ENCODE data around the gene HIPK4. TPM values are rescaled to one million over a fixed set of nuclear protein-coding genes. Genes with fewer than 3 reads are reported as not detected.
A peak's percentile ranks its signal among the peaks of the same experiment; 100 is the strongest.

Gene HIPK4
- polyA plus RNA-seq, 2 of the 4 experiments (the other 2 are of a cell fraction) = 0.18 to 0.25 TPM

GRCh38 chr19:40419066-40419612, 29.2 kb upstream of the HIPK4 start:
- ChIA-PET POLR2A (no interaction called here), CTCF (interaction anchor here (0.6 to 26.4 kb wide), 9 partner anchors 11 to 478 kb away, joined by 3 to 950 read pairs (median 8); partner anchors contain the start of genes BLVRB, PRX, SERTAD1 and SERTAD3)
- DNase-seq (ENCODE audit: low read depth in 1 of 2, low spot score in 1 of 2) = no peak
- H3K4me2 ChIP-seq = no peak overlapping the region
- H3K4me1 ChIP-seq = peaks cover 29% of the 10 kb centered on the region
- H3K4me3 ChIP-seq = no peak overlapping the region
- no peak for TF ChIP-seq EP300 (IDR thresholded peaks at IDR 0.05)
- no peak for TF ChIP-seq RCOR1 (IDR thresholded peaks at IDR 0.05; ENCODE audit: low read depth, low read length)
- no peak for TF ChIP-seq RFX5 (IDR thresholded peaks at IDR 0.05)
- TF ChIP-seq HEYL (CRISPR knock-in tag; IDR thresholded peaks at IDR 0.05) = no peak
- FAIRE-seq = no peak
- ATAC-seq = no peak
- 68% methylated on average over 5 of the region's 5 CpGs for whole genome bisulfite sequencing (ENCODE audit: missing lambda C conversion rate)
- H3K27ac ChIP-seq = peak overlapping the region in 1 of 2 experiments; percentile 4; a peak in 2 of 6 replicates
- H3K9me3 ChIP-seq = no peaks in the 10 kb centered on the region

- WGBS (ENCODE audit: missing lambda C conversion rate) = 77% methylated on average over 3 of the region's 3 CpGs
- DNase-seq (ENCODE audit: low read depth in 1 of 2, low spot score in 1 of 2) = no peak
- H3K9me3 ChIP-seq = no peaks in the 10 kb centered on the region
- CTCF ChIA-PET = interaction anchor here (0.7 to 26.4 kb wide), 5 partner anchors 10 to 52 kb away, joined by 3 to 950 read pairs (median 10); partner anchors contain the start of genes BLVRB, PRX, SERTAD1 and SERTAD3
- H3K27ac ChIP-seq = no peak overlapping the region; a peak in 1 of 6 replicates
- POLR2A ChIA-PET = interaction anchor here (1.1 to 6.2 kb wide), 2 partner anchors 8 to 15 kb away, joined by 4 to 47 read pairs; partner anchors contain the start of gene SERTAD1
- H3K4me2 ChIP-seq = no peak overlapping the region
- H3K4me3 ChIP-seq = no peak overlapping the region
- FAIRE-seq = no peak
- peaks cover 21% of the 10 kb centered on the region for H3K4me1 ChIP-seq
- ATAC-seq = no peak
- TF ChIP-seq ZFP36 (IDR thresholded peaks at IDR 0.05; ENCODE audit: borderline replicate concordance, partially characterized antibody) (peak; percentile 73), RAD21 (conservative IDR thresholded peaks at IDR 0.05 in 1 of 2, IDR thresholded peaks at IDR 0.05 in 1 of 2) (no peak), RCOR1 (IDR thresholded peaks at IDR 0.05; ENCODE audit: low read depth, low read length) (no peak)
Measured at GRCh38 chr19:40418040-40418439, 28.1 kb upstream of the HIPK4 start.

- Histone ChIP-seq H3K4me1 (peaks cover 21% of the 10 kb centered on the region), H3K9me3 (no peaks in the 10 kb centered on the region), H3K27ac (peak overlapping the region; percentile 37 to 75), H3K4me3 (no peak overlapping the region), H3K4me2 (peak overlapping the region; percentile 10; the same call in 1 of the 3 replicates)
- no peak for FAIRE-seq
- TF ChIP-seq NPAS2 (CRISPR knock-in tag; IDR thresholded peaks at IDR 0.05; ENCODE audit: borderline replicate concordance) (no peak), EHF (CRISPR knock-in tag; IDR thresholded peaks at IDR 0.05) (no peak), ZNF302 (CRISPR knock-in tag; IDR thresholded peaks at IDR 0.05) (no peak), MAFK (IDR thresholded peaks at IDR 0.05; ENCODE audit: partially characterized antibody) (no peak), EP300 (IDR thresholded peaks at IDR 0.05) (no peak), GATA3 (IDR thresholded peaks at IDR 0.05; ENCODE audit: borderline replicate concordance) (no peak), BHLHE40 (IDR thresholded peaks at IDR 0.05; ENCODE audit: low read depth, low read length) (no peak), HMGXB4 (CRISPR knock-in tag; IDR thresholded peaks at IDR 0.05; ENCODE audit: borderline replicate concordance) (no peak), HEYL (CRISPR knock-in tag; IDR thresholded peaks at IDR 0.05) (no peak), USF2 (IDR thresholded peaks at IDR 0.05) (no peak)
- ChIA-PET POLR2A (interaction anchor here (0.6 to 6.2 kb wide), 3 partner anchors 9 to 14 kb away, joined by 4 to 47 read pairs (median 4); partner anchors contain the start of gene SERTAD1), CTCF (interaction anchor here (0.7 to 26.4 kb wide), 8 partner anchors 10 to 274 kb away, joined by 3 to 950 read pairs (median 8); partner anchors contain the start of genes BLVRB, PRX, SERTAD1 and SERTAD3)
- DNase-seq (ENCODE audit: low read depth in 1 of 2, low spot score in 1 of 2) = no peak
- ATAC-seq = no peak
- 90% methylated on average over 4 of the region's 4 CpGs for WGBS (ENCODE audit: missing lambda C conversion rate)
Measured at GRCh38 chr19:40417643-40417981, 27.6 kb upstream of the HIPK4 start.
